Activated CD8-positive, alpha-beta memory T cell treated with anti-CD3 and anti-CD28 coated beads, Interleukin-2, amount 50 U/mL, for 24 hours (primary cell): ENCODE measurements around the gene HBM.
"Not testable (repeated sequence)": the region's sequence is repeated elsewhere in the genome, so short reads cannot be mapped to it uniquely, and the experiment has no call there.

ENCODE experiments used
- DNase-seq: peaks from one replicate; pipeline ENCODE4 v3.0.0-alpha.2; 2020; ENCODE audit errors: extremely low read depth

Gene HBM

DNA sequence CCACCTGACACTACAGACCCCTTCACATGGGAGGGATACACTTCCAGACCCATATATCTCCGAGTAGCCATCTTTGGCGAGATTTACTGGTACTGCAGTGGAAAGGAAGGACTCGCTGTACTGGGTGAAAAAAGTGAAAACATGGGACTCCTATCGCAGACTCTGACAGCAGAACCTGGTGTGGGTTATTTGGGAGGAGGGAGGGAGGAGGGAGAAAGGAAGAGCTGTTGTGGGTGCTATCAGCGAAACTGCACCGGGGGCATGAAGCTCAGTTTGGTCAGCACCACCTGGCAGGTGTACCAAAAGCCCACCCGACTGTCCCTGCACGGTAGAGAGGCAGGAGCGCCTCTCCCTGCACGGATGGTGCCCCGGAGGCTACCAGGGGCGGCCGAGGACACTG is 19.4 kb downstream of the HBM start:
- DNase-seq = no peak

DNA sequence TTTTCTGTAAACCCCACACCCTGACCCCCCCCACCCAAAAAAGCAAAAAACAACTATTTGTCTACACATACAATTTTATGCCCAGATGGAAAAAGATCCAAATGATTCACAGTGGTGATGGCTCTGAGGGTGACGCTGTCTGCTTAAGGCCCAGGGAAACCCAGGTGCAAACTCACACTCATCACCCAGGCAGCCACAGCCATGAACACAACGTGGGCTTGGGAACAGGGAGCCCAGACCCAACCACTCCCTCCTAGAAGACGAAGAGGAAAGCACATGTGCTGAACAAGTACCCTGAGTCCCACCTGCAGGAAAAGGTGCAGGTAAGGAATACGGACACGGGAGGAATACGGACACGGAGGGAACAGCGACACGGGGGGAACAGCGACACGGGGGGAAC is 19.9 kb downstream of the HBM start:
- no peak for DNase-seq

DNA sequence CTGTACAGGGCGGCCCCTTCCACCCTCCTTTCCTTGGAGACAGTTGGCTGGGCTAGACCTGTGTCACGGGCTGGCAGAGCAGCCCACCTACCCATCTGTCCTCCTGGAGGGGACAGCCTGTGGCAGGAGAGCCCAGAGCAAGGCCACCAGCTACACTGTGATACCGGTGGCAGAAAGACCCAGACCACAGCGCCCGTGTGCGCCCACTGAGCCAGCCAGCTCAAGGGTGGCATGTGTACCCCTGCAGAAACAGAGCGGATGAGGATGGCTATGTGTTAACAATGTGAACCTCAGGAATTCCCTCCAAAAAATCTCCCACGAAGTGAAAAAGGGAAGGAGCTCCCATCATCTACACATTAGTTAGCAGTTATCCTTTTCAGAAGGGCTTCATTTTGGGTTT is 21.6 kb downstream of the HBM start:
- no peak for DNase-seq

DNA sequence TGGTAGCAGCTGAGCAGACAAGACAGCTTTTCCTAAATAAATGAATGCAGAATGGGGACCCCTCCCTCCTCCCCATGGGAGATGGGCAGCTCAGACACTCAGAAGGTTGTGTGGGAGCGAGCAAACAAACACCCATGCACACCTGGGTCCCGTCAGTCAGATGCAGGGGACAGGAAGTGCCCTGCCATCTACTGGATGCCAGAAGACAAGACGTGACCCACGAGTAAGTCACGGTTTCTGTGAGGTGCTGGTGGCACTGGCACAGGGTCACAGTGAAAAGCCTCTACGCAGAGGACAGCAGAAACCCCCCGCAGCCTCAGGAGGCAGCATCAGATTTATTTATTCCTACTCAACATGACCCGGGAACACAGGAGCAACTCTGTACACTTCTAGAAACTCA is 22.9 kb downstream of the HBM start:
- DNase-seq = no peak

GRCh38 chr16:189604-190186 is 23.9 kb downstream of the HBM start:
- no peak for DNase-seq

DNA sequence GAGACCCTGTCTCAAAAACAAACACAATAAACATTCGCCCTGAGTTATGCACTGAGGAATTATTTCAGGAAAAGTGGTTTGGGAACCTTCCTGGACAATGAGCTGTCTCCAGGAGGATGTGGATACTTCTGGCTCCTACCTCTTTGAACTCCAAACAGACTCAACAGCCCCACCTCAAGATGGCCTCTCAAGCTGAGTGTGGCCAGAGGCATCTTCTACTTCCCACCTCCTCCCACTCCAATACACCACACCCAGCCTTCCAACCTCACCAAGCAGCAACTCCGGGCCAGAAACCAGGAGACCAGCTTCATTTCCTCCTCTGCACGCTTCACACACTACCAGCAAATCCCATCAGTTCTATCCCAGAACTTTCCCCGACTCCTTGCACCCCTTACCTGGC is 26.1 kb downstream of the HBM start:
- DNase-seq = no peak

DNA sequence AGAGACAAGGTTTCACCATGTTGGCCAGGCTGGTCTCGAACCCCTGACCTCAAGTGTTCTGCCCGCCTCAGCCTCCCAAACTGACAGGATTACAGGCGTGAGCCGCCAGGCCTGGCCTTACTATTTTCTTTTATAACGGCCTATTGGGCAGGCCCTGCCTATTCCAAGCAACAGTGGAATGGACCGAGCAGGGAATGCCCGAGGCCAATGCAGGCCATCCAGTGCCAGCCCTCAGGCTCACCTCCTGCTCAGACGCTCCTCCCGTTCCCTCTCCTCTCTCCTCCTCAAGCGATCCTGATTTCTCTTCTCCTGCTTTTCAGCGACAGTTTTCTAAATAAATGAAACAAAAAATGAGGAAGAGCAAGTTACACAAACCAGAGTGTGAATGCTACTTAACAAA is 26.9 kb downstream of the HBM start:
- no peak for DNase-seq

- no peak for DNase-seq
Measured at GRCh38 chr16:193441-193840, 27.7 kb downstream of the HBM start.

- no peak for DNase-seq
Measured at GRCh38 chr16:194516-194915, 28.7 kb downstream of the HBM start.

DNA sequence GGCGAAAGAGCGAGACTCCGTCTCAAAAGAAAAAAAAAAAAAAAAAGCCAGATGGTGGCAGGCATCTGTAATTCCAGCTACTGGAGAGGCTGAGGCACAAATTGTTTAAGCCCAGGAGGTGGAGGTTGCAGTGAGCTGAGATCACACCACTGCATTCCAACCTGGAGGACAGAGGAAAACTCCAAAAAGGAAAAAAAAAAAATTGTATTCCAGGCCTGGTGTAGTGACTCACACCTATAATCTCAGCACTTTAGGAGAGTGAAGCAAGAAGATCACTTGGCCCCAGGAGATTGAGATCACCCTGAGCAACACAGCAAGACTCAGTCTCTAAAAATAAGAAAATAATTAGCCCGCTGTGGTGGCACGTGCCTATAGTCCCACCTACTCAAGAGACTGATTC is 34.6 kb downstream of the HBM start:
- no peak for DNase-seq

DNA sequence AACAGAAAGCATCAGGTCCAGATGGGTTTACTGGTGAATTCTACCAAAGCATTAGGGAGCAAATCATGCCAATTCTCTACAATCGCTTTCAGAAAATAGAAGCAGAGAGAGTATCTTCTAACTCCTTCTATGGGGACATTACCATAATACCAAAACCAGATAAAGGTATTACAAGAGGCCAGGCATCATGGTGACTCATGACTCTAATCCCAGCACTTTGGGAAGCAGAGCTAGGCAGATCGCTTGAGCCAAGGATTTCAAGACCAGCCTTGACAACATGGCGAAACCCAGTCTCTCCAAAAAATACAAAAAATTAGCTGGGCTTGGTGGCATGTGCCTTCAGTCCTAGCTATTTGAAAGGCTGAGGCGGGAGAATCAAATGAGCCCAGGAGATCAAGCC is 37.5 kb downstream of the HBM start:
- DNase-seq = no peak

DNA sequence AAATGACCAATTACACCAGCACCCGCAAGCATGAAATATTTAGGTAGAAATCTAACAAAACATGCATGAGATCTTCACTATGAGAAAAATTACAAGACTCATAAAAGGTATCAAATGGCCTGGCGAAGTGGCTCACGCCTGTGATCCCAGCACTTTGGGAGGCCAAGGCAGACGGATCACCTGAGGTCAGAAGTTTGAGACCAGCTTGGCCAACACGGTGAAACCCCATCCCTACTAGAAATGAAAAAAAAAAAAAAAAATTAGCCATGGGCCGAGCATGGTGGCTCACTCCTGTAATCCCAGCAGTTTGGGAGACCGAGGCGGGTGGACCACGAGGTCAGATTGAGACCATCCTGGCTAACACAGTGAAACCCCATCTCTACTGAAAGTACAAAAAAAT is 38.3 kb downstream of the HBM start:
- not testable (repeated sequence) for DNase-seq

GRCh38 chr16:209359-209758 is 43.6 kb downstream of the HBM start:
- not testable (repeated sequence) for DNase-seq

- not testable (repeated sequence) for DNase-seq
Measured at GRCh38 chr16:211631-212180, 45.9 kb downstream of the HBM start.

DNA sequence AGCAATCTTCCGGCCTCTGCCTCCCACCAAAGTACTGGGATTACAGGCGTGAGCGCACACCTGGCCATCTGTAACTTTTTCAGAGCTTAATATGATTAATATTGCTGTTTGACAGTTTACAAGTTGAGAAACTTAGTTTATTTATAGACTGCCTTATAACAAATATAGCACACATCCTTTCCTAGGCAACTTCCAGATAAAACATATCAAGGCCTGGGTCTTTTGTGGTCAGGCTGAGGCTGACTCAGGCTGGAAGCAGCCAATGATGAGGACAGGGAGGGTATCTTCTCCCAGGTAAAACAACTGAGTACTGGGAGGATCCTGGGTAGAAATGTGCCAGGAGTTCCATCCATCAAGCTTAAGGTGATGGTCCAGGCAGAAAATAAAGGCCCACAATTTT is 47.2 kb downstream of the HBM start:
- DNase-seq = no peak
